NCI-H226 (cell line): ENCODE results near the gene DHTKD1.
"Not testable (repeated sequence)": the region's sequence is repeated elsewhere in the genome, so short reads cannot be mapped to it uniquely, and the experiment has no call there.

Experiments used
- DNase-seq: peaks from one replicate; pipeline ENCODE4 v3.0.0-alpha.2; 2015

DHTKD1 gene

GRCh38 chr10:12156367-12157123 lies 87.8 kb downstream of the DHTKD1 start:
- DNase-seq = no peak

- no peak for DNase-seq
Observed at GRCh38 chr10:12158111-12158510, 89.4 kb downstream of the DHTKD1 start.

- no peak for DNase-seq
Observed at GRCh38 chr10:12160664-12161063, 91.9 kb downstream of the DHTKD1 start.

GRCh38 chr10:12162927-12163326 lies 94.2 kb downstream of the DHTKD1 start:
- DNase-seq = no peak

GRCh38 chr10:12164085-12164484 lies 95.3 kb downstream of the DHTKD1 start:
- no peak for DNase-seq

GRCh38 chr10:12165036-12165435 lies 96.3 kb downstream of the DHTKD1 start:
- DNase-seq = no peak

- no peak for DNase-seq
Observed at GRCh38 chr10:12165999-12166775, 97.4 kb downstream of the DHTKD1 start.

- not testable (repeated sequence) for DNase-seq
Observed at GRCh38 chr10:12171512-12171911, 102.8 kb downstream of the DHTKD1 start.
